KMS-11 (cell line): ENCODE results near the gene TEAD1.
"Not testable (repeated sequence)": the region's sequence is repeated elsewhere in the genome, so short reads cannot be mapped to it uniquely, and the experiment has no call there.

Experiments used
- H2AFZ ChIP-seq: fragments of 200-600 bp; sonication (generic); 2 replicates; pipeline ENCODE4 v1.6.1; 2016; ENCODE audit warnings: antibody characterized with exemption, mixed run types, low read depth
- H3K27ac ChIP-seq: fragments of 200-600 bp; sonication (generic); 2 replicates; pipeline ENCODE4 v1.6.1; 2016; ENCODE audit warnings: mild to moderate bottlenecking, mixed run types
- H3K27me3 ChIP-seq: fragments of 200-600 bp; sonication (generic); 2 replicates; pipeline ENCODE4 v1.6.1; 2017; ENCODE audit warnings: mild to moderate bottlenecking, low read depth, mixed run types, moderate library complexity; ENCODE audit not compliant: insufficient read depth
- H3K36me3 ChIP-seq: fragments of 200-600 bp; sonication (generic); 2 replicates; pipeline ENCODE4 v1.6.1; 2017; ENCODE audit warnings: mild to moderate bottlenecking, mixed run types; ENCODE audit not compliant: insufficient read depth
- H3K4me1 ChIP-seq: fragments of 200-600 bp; sonication (generic); 2 replicates; pipeline ENCODE4 v1.6.1; 2016; ENCODE audit warnings: mild to moderate bottlenecking, low read depth, mixed run types; ENCODE audit not compliant: poor library complexity, severe bottlenecking
- H3K4me2 ChIP-seq: fragments of 200-600 bp; sonication (generic); 2 replicates; pipeline ENCODE4 v1.7.0; 2016; ENCODE audit warnings: mild to moderate bottlenecking, mixed run types
- H3K4me3 ChIP-seq: fragments of 200-600 bp; sonication (generic); IDR thresholded peaks from 2 replicates; pipeline ENCODE4 v1.6.1; 2017; ENCODE audit warnings: low read depth, low read length, mixed read lengths; ENCODE audit not compliant: insufficient read depth
- H3K79me2 ChIP-seq: fragments of 200-600 bp; sonication (generic); 2 replicates; pipeline ENCODE4 v1.6.1; 2016; ENCODE audit warnings: low read depth, mixed run types; ENCODE audit not compliant: insufficient read depth
- H3K9ac ChIP-seq: fragments of 200-600 bp; sonication (generic); 2 replicates; pipeline ENCODE4 v1.6.1; 2016; ENCODE audit warnings: mild to moderate bottlenecking, mixed run types
- H4K20me1 ChIP-seq: fragments of 200-600 bp; sonication (generic); 2 replicates; pipeline ENCODE4 v1.6.1; 2016; ENCODE audit warnings: mild to moderate bottlenecking, mixed run types; ENCODE audit not compliant: insufficient read depth
- TF ChIP-seq, protein P1 (sequence below): fragments of 200-600 bp; sonication (generic); conservative IDR thresholded peaks from 2 replicates; pipeline ENCODE4 v1.6.1; 2017; ENCODE audit warnings: low read depth, mild to moderate bottlenecking, antibody characterized with exemption, low read length, moderate library complexity, mixed read lengths

The TEAD1 gene

DNA sequence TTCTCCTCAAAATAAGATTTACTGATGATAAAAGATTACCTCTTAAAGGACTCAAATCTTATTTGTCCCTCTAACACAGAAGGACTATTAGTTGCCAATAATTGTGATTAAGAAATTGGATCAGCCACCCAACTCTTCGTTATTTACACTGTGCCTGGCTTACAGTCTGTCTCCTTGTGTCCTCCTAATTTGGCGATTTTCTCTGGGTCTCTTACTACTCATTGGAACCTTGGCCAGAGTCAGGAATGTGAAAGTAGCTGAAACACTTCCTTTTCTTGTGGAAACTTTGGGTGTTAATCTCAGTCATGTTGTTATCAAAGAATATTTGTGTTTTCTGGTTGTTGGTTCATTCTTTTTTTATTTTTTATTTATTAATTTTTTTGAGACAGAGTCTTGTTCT, 83.2 kb downstream of the TEAD1 start:
- TF ChIP-seq, protein P1, sequence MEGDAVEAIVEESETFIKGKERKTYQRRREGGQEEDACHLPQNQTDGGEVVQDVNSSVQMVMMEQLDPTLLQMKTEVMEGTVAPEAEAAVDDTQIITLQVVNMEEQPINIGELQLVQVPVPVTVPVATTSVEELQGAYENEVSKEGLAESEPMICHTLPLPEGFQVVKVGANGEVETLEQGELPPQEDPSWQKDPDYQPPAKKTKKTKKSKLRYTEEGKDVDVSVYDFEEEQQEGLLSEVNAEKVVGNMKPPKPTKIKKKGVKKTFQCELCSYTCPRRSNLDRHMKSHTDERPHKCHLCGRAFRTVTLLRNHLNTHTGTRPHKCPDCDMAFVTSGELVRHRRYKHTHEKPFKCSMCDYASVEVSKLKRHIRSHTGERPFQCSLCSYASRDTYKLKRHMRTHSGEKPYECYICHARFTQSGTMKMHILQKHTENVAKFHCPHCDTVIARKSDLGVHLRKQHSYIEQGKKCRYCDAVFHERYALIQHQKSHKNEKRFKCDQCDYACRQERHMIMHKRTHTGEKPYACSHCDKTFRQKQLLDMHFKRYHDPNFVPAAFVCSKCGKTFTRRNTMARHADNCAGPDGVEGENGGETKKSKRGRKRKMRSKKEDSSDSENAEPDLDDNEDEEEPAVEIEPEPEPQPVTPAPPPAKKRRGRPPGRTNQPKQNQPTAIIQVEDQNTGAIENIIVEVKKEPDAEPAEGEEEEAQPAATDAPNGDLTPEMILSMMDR, result no peak
- Histone ChIP-seq H3K79me2 (peaks cover 91% of the 10 kb centered on the region), H3K4me2 (no peak overlapping the region), H3K9ac (no peak overlapping the region), H4K20me1 (peaks cover 21% of the 10 kb centered on the region; the same call in 1 of the 2 replicates), H3K4me3 (no peak overlapping the region), H3K4me1 (peaks cover 28% of the 10 kb centered on the region), H3K27me3 (no peaks in the 10 kb centered on the region; the same call in 1 of the 2 replicates), H3K36me3 (no peaks in the 10 kb centered on the region), H3K27ac (no peak overlapping the region), H2AFZ (no peak overlapping the region)

- not testable (repeated sequence) for H3K27me3 ChIP-seq, H3K27ac ChIP-seq, H3K9ac ChIP-seq, H2AFZ ChIP-seq, H3K4me3 ChIP-seq, H3K36me3 ChIP-seq, H3K4me2 ChIP-seq
- H3K79me2 ChIP-seq, result peaks cover 84% of the 10 kb centered on the region; the same call in 1 of the 2 replicates
- H3K4me1 ChIP-seq, result peaks cover 29% of the 10 kb centered on the region
- H4K20me1 ChIP-seq, result peaks cover 21% of the 10 kb centered on the region; the same call in 1 of the 2 replicates
These were observed 83.9 kb downstream of the TEAD1 start for GRCh38 chr11:12758117-12758516.

- H3K4me1 ChIP-seq, result peaks cover 45% of the 10 kb centered on the region
- no peak overlapping the region for H3K27ac ChIP-seq
- no peak overlapping the region for H3K4me3 ChIP-seq
- peaks cover 13% of the 10 kb centered on the region; the same call in 1 of the 2 replicates for H4K20me1 ChIP-seq
- H3K36me3 ChIP-seq, result no peaks in the 10 kb centered on the region
- no peaks in the 10 kb centered on the region for H3K27me3 ChIP-seq
- H3K4me2 ChIP-seq, result no peak overlapping the region
- H3K79me2 ChIP-seq, result peaks cover 60% of the 10 kb centered on the region; the same call in 1 of the 2 replicates
- no peak overlapping the region for H3K9ac ChIP-seq
- TF ChIP-seq, protein P1, result no peak
- no peak overlapping the region for H2AFZ ChIP-seq
These were observed 86.8 kb downstream of the TEAD1 start for GRCh38 chr11:12761029-12761428.

DNA sequence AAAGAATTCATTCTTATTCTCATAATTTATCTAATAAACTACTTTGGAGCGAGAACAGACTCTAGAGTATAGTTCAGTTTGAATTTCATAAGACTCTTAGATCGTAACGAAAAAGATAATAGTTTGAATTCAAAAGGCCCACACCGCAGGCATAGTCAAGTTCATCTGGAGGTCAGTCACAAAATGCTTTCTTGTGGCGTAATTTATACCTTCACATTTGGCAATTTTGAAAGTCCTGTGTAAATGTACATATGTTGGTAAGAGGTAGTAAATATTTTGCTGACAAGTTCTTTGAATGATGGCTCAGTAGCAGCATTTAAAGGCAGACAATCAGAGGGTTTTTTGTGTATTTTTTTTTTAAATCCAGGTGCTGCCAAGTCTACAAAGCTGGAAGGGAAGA, 88.1 kb downstream of the TEAD1 start:
- H3K36me3 ChIP-seq, result 0 out of 2 replicates have a peak, but pooled peaks cover 2% of the 10 kb centered on the region
- H4K20me1 ChIP-seq, result 0 out of 2 replicates have a peak, but pooled peaks cover 6% of the 10 kb centered on the region
- H3K27ac ChIP-seq, result no peak overlapping the region
- TF ChIP-seq, protein P1, result no peak
- no peaks in the 10 kb centered on the region for H3K27me3 ChIP-seq
- no peak overlapping the region for H3K4me3 ChIP-seq
- no peak overlapping the region for H3K4me2 ChIP-seq
- H2AFZ ChIP-seq, result no peak overlapping the region
- peaks cover 50% of the 10 kb centered on the region for H3K4me1 ChIP-seq
- H3K9ac ChIP-seq, result no peak overlapping the region
- peaks cover 54% of the 10 kb centered on the region; the same call in 1 of the 2 replicates for H3K79me2 ChIP-seq

DNA sequence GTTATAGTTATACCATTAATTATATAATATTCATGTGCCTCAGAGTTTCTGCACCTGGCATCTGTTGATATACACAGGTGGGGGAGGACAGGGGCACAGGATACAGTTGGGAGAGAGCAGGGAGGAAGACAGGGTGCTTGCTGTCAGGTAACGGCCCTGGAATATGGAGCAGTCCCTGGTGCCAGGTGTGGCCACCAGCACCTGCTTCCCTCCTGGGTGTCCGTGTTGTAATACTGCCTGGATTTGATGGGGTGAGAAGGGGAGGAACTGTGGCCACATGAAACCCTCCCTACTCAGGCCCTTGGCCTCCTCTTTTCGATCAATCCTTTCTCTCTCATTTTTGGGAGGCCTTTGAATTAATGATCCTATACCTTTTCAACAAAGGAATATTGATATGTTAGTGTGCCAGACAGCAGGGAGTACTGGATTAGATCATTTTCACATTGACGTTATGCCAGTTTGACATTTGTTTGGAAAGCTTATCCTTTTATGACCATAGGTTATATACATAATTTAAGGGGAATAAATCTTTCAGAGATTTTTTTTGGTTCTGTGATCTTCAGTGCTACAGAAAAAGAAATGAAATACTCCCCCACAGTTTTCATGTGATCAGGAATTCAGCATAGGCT, 88.6 kb downstream of the TEAD1 start:
- H3K27ac ChIP-seq, result no peak overlapping the region
- H3K4me1 ChIP-seq, result peaks cover 52% of the 10 kb centered on the region
- H4K20me1 ChIP-seq, result 0 out of 2 replicates have a peak, but pooled peaks cover 6% of the 10 kb centered on the region
- TF ChIP-seq, protein P1, result no peak
- H3K27me3 ChIP-seq, result no peaks in the 10 kb centered on the region
- no peak overlapping the region for H2AFZ ChIP-seq
- H3K9ac ChIP-seq, result no peak overlapping the region
- H3K4me2 ChIP-seq, result no peak overlapping the region
- H3K79me2 ChIP-seq, result peaks cover 52% of the 10 kb centered on the region; the same call in 1 of the 2 replicates
- no peak overlapping the region for H3K4me3 ChIP-seq
- 0 out of 2 replicates have a peak, but pooled peaks cover 4% of the 10 kb centered on the region for H3K36me3 ChIP-seq
